Occipital lobe (tissue), 2 donors: Measurements from ENCODE around the gene BCAM. TPM values are rescaled to one million over a fixed set of nuclear protein-coding genes. Genes with fewer than 3 reads are reported as not detected.
"Not testable (repeated sequence)": the region's sequence is repeated elsewhere in the genome, so short reads cannot be mapped to it uniquely, and the experiment has no call there.

Experiments
- DNase-seq: peaks from one replicate; lab custom pipeline; 2025; lab: John Stamatoyannopoulos, UW
- total RNA-seq: library from RNA; depleted of rRNA; stranded (reverse); fragments of >200 nt; gene quantifications from one replicate; pipeline ENCODE4 v1.2.3, GENCODE V29; 2014

BCAM gene
- total RNA-seq, 1 donor from 2014 or later = 2.3 TPM

DNA sequence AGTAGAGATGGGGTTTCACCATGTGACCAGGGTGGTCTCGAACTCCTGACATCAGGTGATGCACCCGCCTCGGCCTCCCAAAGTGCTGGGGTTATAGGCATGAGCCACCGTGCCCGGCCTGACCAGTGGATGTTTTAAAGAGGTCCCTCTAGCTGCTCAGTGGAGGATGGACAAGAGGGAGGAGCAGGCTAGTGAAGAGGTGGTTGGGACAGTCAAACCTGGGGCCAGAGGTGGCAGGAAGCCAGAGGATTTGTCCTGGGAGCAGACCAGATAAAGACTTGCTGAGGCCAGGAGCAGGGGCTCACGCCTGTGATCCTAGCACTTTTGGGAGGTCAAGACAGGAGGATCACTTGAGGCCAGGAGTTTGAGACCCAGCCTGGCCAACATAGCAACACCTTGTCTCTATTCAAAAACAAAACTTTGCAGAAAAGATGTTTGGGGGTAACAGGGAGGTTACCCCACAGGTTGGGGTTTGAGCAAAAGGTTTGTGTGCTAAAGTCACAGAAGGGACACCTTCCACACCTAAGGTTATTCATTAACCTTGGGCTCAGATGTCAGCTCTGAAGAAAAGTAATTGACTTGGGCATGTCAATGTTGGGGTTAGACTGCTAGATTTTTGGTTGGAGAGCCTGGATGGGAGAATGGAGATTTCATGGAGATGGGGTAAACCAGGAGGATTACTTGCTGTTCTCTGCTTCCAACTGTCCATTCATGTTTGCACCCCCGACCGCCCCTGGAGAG lies 9.0 kb downstream of the BCAM start:
- DNase-seq = no peak

- DNase-seq = no peak
These were observed 9.6 kb downstream of the BCAM start for GRCh38 chr19:44818466-44819031.

- DNase-seq = no peak
These were observed 10.4 kb downstream of the BCAM start for GRCh38 chr19:44819246-44819832.

DNA sequence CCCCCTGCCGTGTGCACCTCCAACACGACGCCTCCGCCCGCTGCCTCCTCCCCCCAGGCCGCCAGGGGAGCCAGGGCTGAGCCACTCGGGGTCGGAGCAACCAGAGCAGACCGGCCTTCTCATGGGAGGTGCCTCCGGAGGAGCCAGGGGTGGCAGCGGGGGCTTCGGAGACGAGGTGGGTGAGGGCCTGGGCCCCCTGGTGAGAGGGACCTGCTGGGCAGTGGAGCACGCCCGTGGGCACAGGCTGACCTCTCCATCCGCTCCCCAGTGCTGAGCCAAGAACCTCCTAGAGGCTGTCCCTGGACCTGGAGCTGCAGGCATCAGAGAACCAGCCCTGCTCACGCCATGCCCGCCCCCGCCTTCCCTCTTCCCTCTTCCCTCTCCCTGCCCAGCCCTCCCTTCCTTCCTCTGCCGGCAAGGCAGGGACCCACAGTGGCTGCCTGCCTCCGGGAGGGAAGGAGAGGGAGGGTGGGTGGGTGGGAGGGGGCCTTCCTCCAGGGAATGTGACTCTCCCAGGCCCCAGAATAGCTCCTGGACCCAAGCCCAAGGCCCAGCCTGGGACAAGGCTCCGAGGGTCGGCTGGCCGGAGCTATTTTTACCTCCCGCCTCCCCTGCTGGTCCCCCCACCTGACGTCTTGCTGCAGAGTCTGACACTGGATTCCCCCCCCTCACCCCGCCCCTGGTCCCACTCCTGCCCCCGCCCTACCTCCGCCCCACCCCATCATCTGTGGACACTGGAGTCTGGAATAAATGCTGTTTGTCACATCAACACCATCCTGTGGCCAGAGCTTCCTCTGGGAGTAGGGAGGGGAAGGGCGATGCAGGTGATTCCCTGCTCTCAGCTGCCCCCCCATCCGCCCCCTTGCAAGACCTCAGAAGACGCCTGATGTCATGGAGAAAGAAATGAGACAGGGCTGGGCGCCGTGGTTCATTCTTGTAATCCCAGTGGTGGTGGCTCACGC lies 12.0 kb downstream of the BCAM start:
- DNase-seq = no peak

DNA sequence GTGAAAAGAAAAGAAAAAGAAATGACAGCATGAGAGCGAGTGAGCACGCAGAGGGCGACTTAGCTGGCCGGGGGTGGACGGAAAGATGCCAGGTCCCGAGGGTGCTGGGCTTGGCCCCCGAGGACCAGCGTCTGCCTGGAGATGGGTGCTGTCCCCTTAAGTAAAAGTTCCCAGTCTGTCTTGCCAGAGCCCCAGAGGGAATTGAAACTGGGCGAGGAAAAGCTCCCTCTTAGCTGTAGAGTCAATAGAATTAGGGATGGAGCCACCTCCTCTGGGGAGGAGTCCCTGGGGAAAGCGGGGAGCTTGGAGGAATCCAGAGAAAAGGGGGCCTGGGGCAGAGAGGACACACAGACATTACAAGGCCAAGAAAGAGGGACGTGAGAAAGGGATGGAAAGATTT lies 13.3 kb downstream of the BCAM start:
- DNase-seq = no peak

DNA sequence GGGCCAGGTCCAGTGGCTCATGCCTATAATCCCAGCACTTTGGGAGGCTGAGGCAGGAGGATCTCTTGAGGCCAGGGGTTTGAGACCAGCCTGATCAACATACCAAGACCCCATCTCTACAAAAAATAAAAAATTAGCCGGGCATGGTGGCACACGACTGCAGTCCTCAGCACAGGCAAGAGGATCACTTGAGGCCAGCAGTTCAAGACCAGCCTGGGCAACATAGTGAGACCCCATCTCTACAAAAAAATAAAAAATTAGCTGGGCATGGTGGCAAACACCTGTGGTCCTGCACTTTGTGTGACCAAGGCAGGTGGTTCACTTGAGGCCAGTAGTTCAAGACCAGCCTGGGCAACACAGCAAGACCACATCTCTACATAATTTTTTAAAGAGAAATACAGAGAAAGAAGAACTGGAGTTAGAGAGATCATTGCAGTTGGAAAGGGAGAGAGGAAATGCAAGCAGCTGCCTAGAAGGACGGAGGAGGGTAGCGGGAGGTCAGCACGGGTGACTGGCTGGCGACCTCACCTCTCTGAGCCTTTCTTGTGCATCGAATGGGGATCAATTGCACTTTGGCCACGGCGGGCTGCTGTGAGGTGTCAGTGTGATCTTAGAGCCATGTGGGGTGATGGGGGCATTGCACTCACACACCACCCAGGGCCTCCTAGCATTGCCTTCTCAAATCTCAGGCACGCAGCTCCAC lies 13.9 kb downstream of the BCAM start:
- DNase-seq = no peak

- DNase-seq = no peak
These were observed 14.4 kb downstream of the BCAM start for GRCh38 chr19:44823373-44823698.

DNA sequence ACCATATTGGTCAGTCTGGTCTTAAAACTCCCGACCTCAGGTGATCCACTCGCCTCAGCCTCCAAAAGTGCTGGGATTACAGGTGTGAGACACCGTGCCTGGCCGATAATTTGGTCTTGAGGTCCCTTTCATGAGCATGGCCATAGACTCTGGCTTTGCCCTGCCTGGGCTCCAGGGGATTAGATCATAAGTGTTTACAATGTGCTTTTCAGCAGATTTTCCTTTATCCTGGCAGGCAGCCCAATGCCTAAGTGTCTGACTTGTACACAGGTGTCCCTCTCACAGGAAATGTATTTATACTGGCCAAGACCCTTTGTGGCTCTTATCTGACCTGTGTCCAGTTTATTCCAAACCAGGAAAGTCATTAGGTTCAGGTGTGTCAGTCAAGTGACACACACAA lies 15.9 kb downstream of the BCAM start:
- DNase-seq = no peak

GRCh38 chr19:44832875-44833274 lies 24.0 kb downstream of the BCAM start:
- not testable (repeated sequence) for DNase-seq

- DNase-seq = not testable (repeated sequence)
These were observed 25.5 kb downstream of the BCAM start for GRCh38 chr19:44834399-44834798.

DNA sequence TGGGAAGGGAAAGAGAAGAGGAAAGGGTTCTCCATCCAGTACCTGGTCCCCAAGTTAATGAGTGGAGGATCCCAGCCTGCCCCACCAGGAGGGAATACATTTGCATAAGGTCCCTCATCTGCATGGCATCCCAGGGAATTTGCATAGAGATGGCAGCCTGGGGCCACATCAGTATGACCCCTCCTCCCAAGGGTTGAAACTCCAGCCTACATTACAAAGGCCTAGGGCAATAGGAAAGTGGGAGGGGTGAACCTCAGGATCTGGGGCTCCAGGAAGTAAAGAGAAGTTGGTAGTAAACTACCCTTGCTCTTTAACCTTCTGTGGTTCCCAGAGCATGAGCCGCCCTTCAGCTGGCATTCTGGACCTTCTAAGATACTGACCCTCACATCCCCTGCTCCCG lies 30.4 kb downstream of the BCAM start:
- DNase-seq = no peak

DNA sequence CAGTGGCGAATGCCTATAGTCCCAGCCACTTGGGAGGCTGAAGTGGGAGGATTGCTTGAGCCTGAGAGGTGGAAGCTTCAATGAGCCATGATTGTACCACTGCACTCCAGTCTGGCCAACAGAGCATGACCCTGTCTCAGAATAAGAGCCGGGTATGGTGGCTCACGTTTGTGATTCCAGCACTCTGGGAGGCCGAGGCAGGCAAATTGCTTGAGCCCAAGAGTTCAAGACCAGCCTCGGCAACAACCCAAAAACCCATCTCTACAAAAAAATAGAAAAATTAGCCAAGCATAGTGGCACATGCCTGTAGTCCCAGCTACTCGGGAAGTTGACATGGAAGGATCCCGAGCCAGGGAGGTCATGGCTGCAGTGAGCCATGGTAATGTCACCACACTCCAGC lies 31.9 kb downstream of the BCAM start:
- no peak for DNase-seq

DNA sequence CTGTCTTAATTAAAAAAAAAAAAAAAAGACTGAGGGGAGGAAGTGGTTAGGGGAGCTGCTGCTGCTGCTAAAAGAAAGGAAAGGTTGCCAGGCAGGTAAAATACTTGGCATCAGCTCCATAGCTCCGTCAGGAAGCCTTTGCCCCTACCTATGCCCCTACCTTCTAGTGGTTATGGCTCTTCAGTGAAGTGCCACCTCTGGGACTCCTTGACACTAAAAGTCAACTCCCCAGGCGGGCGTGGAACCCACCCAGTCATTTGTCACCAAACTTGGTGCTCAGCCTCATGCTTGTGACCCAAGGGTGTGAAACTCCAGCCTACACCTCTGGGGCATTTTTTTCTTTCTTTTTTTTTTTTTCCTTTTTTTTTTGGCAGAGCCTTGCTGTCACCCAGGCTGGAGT lies 32.3 kb downstream of the BCAM start:
- DNase-seq = no peak

DNA sequence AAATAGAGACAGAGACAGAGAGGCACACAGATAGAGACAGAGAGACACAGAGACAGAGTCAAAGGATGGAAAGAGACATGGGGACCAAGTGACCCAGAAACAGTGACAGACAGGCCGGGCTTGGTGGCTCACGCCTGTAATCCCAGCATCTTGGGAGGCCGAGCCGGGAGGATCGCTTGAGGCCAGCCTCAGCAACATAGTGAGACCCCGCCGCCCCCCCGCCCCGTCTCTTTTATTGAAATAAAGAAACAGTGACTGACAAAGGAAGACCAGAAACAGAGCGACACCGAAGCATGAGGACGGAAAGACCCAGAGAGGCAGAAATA lies 36.3 kb downstream of the BCAM start:
- DNase-seq = no peak

DNA sequence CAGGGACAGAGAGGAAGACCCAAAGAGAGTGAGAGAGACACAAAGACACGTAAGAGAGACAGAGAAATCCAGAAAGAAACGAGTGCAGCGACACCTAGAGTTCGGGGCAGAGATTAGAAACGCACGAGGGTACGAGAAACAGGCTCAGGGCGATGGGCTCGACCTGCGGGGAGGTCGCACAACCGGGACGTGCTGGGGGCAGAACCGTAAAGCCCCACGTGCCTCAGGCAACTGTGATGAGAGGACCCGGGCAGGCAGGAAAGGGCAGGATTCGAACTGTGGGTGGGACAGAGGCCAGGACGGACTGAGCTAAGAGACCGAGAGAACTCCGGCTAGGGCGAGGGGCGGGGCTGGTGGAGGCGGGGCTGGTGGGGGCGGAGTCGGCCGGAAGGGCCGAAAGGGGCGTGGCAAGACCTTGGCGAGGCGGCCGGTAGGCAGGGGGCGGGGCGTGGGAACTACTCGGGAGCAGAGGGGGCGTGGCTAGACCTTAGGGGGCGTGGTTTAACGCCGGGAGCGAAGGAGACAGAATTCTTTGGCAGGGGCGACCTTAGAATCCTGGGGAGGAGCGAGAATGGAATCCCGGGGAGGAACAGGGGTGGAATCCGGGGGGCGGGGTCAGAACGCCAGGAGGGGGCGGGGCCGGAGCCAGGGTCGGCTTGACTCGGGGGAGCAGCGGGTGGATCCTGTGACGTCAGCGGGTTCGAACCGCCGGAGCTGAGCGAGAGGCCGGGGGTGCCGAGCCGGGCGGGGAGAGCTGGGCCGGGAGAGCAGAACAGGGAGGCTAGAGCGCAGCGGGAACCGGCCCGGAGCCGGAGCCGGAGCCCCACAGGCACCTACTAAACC lies 36.9 kb downstream of the BCAM start, which contains the start of gene NECTIN2:
Gene NECTIN2, plus strand, starts transcription at position 686 of the 843 bp plus-strand sequence. CDS start 229 bp downstream, outside the sequence.
- peak; percentile 82 for DNase-seq

DNA sequence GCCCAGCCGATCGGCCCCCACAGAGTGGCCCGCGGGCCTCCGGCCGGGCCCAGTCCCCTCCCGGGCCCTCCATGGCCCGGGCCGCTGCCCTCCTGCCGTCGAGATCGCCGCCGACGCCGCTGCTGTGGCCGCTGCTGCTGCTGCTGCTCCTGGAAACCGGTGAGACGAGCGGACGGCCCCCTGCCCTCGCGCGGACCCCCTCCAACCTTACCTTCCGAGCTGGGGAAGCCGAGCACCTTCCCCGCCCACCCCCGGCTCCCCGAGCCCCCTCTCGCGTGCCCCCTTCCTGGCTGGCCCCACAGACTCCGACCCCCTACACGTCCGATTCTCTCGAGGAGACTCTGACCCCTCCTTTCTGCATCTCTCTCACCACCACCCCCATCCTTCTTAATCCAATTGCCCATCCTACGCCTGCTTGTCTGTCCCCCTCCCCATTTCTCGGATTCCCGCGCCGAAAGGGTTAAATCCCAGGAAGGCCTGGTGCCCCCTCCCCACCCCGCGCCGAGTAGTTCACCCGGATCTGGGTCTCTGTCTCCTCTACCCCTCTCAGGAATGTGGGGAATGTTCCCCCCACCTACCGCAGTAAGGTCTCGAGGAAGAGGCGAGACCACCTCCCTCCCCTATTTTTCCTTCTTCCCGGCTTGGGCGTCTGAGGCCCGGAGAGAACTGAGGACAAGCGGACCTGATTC lies 37.7 kb downstream of the BCAM start:
- DNase-seq = no peak

- DNase-seq = no peak
These were observed 38.5 kb downstream of the BCAM start for GRCh38 chr19:44847144-44848035.

GRCh38 chr19:44848036-44848811 lies 39.3 kb downstream of the BCAM start:
- DNase-seq = no peak
